ENCODE data around the gene TMEM156.
A peak's percentile ranks its signal among the peaks of the same experiment; 100 is the strongest.

The TMEM156 gene

DNA sequence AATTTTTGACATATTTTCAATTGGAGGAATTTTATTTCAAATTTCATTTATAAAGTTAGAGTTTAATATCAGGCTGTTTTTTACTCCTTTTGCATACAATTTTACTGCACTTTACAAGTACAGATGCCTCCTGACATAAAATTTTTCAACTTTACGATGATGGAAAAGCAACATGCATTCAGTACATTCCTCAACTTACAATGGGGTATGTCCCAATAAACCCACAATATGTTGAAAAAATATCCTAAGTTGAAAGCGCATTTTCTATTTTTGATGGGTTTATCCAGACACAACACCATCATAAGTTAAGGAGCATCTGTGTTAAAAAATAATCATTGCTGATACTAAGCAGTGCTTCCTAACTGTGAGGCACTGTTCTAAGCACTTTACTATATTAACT, 34.2 kb upstream of the TMEM156 start:
- H3K27ac ChIP-seq (ENCODE audit: low read depth, low read length), result no peak overlapping the region
- no peak overlapping the region for H2BK5ac ChIP-seq (ENCODE audit: low read length)
- no peak overlapping the region for H3K4me3 ChIP-seq (ENCODE audit: low read length)
- no peak overlapping the region for H2BK15ac ChIP-seq (replicated peaks; ENCODE audit: low read depth)
- H3K4me2 ChIP-seq (ENCODE audit: low read length), result no peak overlapping the region
- H4K8ac ChIP-seq (ENCODE audit: low read depth, low read length), result no peak overlapping the region
- H2AK5ac ChIP-seq (ENCODE audit: low read length), result no peak overlapping the region
- H3K9ac ChIP-seq (ENCODE audit: low read length), result no peak overlapping the region
- no peak overlapping the region for H4K5ac ChIP-seq (ENCODE audit: low read length)
- no peaks in the 10 kb centered on the region for H3K79me2 ChIP-seq (ENCODE audit: control insufficient read depth, insufficient read depth, low read length)
- no peaks in the 10 kb centered on the region for H3K4me1 ChIP-seq (ENCODE audit: control insufficient read depth, low read depth, low read length)
- H3K18ac ChIP-seq (ENCODE audit: low read length), result no peak overlapping the region
- no peak overlapping the region for H2BK120ac ChIP-seq (ENCODE audit: low read depth, low read length)
- no peaks in the 10 kb centered on the region for H3K27me3 ChIP-seq (ENCODE audit: insufficient read depth, low read length, poor library complexity)
- H3K56ac ChIP-seq (ENCODE audit: low read length), result no peak overlapping the region
- no peak for DNase-seq
- H3K4ac ChIP-seq (ENCODE audit: low read depth, low read length), result no peak overlapping the region
- H3K23ac ChIP-seq (ENCODE audit: low read length), result no peak overlapping the region
- no CpG with 5 or more reads among the region's 2 CpGs for WGBS (ENCODE audit: extremely low coverage, insufficient coverage, low lambda C conversion rate)
- H3K79me1 ChIP-seq (ENCODE audit: low read length), result peaks cover 2% of the 10 kb centered on the region
- no peaks in the 10 kb centered on the region for H3K36me3 ChIP-seq (ENCODE audit: control insufficient read depth, insufficient read depth, low read length)

DNA sequence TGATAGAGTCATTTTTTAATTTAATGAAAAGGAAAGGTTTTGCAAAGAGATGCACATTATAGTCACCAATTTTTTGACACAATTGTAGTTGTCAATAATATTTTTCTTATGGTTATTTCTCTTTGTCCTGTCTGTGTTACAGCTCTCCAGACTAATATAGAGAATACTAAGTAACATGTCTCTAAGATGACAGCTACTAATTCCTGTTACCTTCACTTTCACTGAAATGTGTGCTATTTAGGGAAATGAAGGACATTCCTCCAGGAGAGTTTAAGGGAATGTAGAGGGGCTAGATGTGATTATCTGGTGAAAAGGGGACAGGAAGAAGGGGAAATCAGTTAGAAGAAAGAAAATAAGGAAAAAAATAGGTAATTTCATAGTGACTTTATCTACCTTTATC, 31.2 kb upstream of the TMEM156 start:
- H3K79me2 ChIP-seq (ENCODE audit: control insufficient read depth, insufficient read depth, low read length), result no peaks in the 10 kb centered on the region
- H2BK120ac ChIP-seq (ENCODE audit: low read depth, low read length), result no peak overlapping the region
- H3K27me3 ChIP-seq (ENCODE audit: insufficient read depth, low read length, poor library complexity), result no peaks in the 10 kb centered on the region
- no peak overlapping the region for H2BK15ac ChIP-seq (replicated peaks; ENCODE audit: low read depth)
- no peak overlapping the region for H4K8ac ChIP-seq (ENCODE audit: low read depth, low read length)
- no peaks in the 10 kb centered on the region for H3K4me1 ChIP-seq (ENCODE audit: control insufficient read depth, low read depth, low read length)
- no peak overlapping the region for H2BK5ac ChIP-seq (ENCODE audit: low read length)
- H3K4ac ChIP-seq (ENCODE audit: low read depth, low read length), result no peak overlapping the region
- no peak overlapping the region for H3K18ac ChIP-seq (ENCODE audit: low read length)
- no peak overlapping the region for H3K4me2 ChIP-seq (ENCODE audit: low read length)
- H3K9ac ChIP-seq (ENCODE audit: low read length), result no peak overlapping the region
- no peak overlapping the region for H2AK5ac ChIP-seq (ENCODE audit: low read length)
- H4K5ac ChIP-seq (ENCODE audit: low read length), result no peak overlapping the region
- H3K36me3 ChIP-seq (ENCODE audit: control insufficient read depth, insufficient read depth, low read length), result no peaks in the 10 kb centered on the region
- H3K27ac ChIP-seq (ENCODE audit: low read depth, low read length), result no peak overlapping the region
- peaks cover 2% of the 10 kb centered on the region for H3K79me1 ChIP-seq (ENCODE audit: low read length)
- no peak overlapping the region for H3K23ac ChIP-seq (ENCODE audit: low read length)
- DNase-seq, result peak; percentile 46
- H3K4me3 ChIP-seq (ENCODE audit: low read length), result no peak overlapping the region
- H3K56ac ChIP-seq (ENCODE audit: low read length), result no peak overlapping the region

DNA sequence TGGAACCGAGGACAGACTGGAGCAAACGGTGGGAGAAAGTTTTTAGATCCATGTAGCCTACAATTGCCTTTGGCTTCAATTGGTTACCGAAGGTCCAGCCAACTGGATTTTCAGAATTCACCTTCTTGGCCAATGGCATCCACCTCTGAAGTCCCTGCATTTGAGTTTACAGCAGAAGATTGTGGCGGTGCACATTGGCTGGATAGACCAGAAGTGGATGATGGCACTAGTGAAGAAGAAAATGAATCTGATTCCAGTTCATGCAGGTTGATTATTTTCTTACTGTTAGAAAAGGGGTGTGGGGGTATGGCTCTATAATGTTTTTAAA, 30.5 kb upstream of the TMEM156 start:
- no peak overlapping the region for H3K18ac ChIP-seq (ENCODE audit: low read length)
- H3K4ac ChIP-seq (ENCODE audit: low read depth, low read length), result no peak overlapping the region
- H3K79me1 ChIP-seq (ENCODE audit: low read length), result peaks cover 2% of the 10 kb centered on the region
- no peak overlapping the region for H2AK5ac ChIP-seq (ENCODE audit: low read length)
- no peak overlapping the region for H3K4me2 ChIP-seq (ENCODE audit: low read length)
- H3K27me3 ChIP-seq (ENCODE audit: insufficient read depth, low read length, poor library complexity), result no peaks in the 10 kb centered on the region
- H3K4me1 ChIP-seq (ENCODE audit: control insufficient read depth, low read depth, low read length), result no peaks in the 10 kb centered on the region
- H3K23ac ChIP-seq (ENCODE audit: low read length), result no peak overlapping the region
- H3K27ac ChIP-seq (ENCODE audit: low read depth, low read length), result no peak overlapping the region
- no peak overlapping the region for H2BK5ac ChIP-seq (ENCODE audit: low read length)
- H3K4me3 ChIP-seq (ENCODE audit: low read length), result no peak overlapping the region
- no peak overlapping the region for H4K8ac ChIP-seq (ENCODE audit: low read depth, low read length)
- no peak overlapping the region for H2BK120ac ChIP-seq (ENCODE audit: low read depth, low read length)
- no peak overlapping the region for H3K9ac ChIP-seq (ENCODE audit: low read length)
- DNase-seq, result no peak
- WGBS (ENCODE audit: extremely low coverage, insufficient coverage, low lambda C conversion rate), result no CpG with 5 or more reads among the region's 4 CpGs
- H4K5ac ChIP-seq (ENCODE audit: low read length), result no peak overlapping the region
- H2BK15ac ChIP-seq (replicated peaks; ENCODE audit: low read depth), result no peak overlapping the region
- no peaks in the 10 kb centered on the region for H3K36me3 ChIP-seq (ENCODE audit: control insufficient read depth, insufficient read depth, low read length)
- H3K79me2 ChIP-seq (ENCODE audit: control insufficient read depth, insufficient read depth, low read length), result no peaks in the 10 kb centered on the region
- no peak overlapping the region for H3K56ac ChIP-seq (ENCODE audit: low read length)

DNA sequence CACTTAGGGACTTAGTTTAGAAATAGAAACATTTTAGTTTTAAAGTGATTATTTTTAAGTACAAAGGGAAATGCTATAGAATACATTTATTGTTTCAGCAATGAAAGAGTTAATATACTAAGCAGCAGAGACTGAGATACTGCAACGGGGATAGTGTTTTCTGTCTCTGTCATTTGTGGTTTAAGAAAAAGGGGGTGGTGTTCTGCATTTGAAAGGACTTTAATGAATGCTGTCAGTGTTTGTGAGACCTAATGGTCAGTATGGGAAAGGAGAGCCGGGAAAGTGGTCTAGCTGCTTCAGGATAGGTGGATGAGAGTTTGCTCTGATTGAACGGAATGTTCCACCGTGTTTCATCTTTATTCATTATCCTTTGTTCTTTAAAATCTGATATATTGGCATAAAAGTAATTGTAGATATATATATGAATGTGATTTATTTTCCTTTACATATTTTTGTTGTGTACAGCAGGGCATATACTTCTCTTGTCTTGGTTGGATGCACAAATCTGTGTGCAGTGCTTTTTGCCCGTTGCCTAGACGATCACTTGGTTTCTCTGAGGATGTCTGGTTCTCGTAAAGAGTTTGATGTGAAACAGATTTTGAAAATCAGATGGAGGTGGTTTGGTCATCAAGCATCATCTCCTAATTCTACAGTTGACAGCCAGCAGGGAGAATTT, 30.0 kb upstream of the TMEM156 start, which contains the start of gene KLHL5:
Gene KLHL5, plus strand, starts transcription at position 139 of the 676 bp plus-strand sequence. Its CDS starts 421 bp downstream, at position 560.
- no peak within 1 kb of the TSS for H3K4me3 ChIP-seq (ENCODE audit: low read length)
- no peak within 1 kb of the TSS for H3K4ac ChIP-seq (ENCODE audit: low read depth, low read length)
- no peaks in the 10 kb centered on the region for H3K4me1 ChIP-seq (ENCODE audit: control insufficient read depth, low read depth, low read length)
- H3K56ac ChIP-seq (ENCODE audit: low read length), result no peak within 1 kb of the TSS
- H3K27ac ChIP-seq (ENCODE audit: low read depth, low read length), result no peak within 1 kb of the TSS
- no peak within 1 kb of the TSS for H3K23ac ChIP-seq (ENCODE audit: low read length)
- no peaks in the 10 kb centered on the region for H3K27me3 ChIP-seq (ENCODE audit: insufficient read depth, low read length, poor library complexity)
- H3K79me1 ChIP-seq (ENCODE audit: low read length), result peaks cover 2% of the 10 kb centered on the region
- no peak within 1 kb of the TSS for H3K18ac ChIP-seq (ENCODE audit: low read length)
- no peak within 1 kb of the TSS for H2AK5ac ChIP-seq (ENCODE audit: low read length)
- H4K5ac ChIP-seq (ENCODE audit: low read length), result no peak within 1 kb of the TSS
- no peak within 1 kb of the TSS for H2BK120ac ChIP-seq (ENCODE audit: low read depth, low read length)
- H3K9ac ChIP-seq (ENCODE audit: low read length), result no peak within 1 kb of the TSS
- no CpG with 5 or more reads among the region's 7 CpGs for WGBS (ENCODE audit: extremely low coverage, insufficient coverage, low lambda C conversion rate)
- H4K8ac ChIP-seq (ENCODE audit: low read depth, low read length), result no peak within 1 kb of the TSS
- H3K79me2 ChIP-seq (ENCODE audit: control insufficient read depth, insufficient read depth, low read length), result no peaks in the 10 kb centered on the region
- H3K4me2 ChIP-seq (ENCODE audit: low read length), result no peak within 1 kb of the TSS
- H3K36me3 ChIP-seq (ENCODE audit: control insufficient read depth, insufficient read depth, low read length), result no peaks in the 10 kb centered on the region
- no peak within 1 kb of the TSS for H2BK5ac ChIP-seq (ENCODE audit: low read length)
- H2BK15ac ChIP-seq (replicated peaks; ENCODE audit: low read depth), result no peak within 1 kb of the TSS
- peak; percentile 60 for DNase-seq

DNA sequence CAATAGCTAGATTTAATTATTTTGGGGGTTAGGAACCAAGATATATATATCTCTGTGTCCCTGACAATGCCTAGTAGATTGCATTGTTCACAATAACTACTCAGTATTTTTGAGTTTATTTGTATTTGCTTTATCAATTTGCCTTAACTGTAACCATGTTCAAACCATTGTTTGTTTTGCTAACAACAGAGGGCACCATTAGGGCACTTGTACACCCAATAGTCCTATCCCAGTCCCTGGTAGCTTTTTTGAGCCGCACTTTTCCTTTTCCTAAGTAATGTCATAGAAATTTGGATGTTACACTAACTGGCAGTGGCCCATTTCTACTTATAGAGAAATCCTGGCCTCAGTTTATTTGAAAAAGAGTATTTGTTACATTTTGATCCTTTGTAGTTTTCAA, 29.2 kb upstream of the TMEM156 start:
- WGBS (ENCODE audit: extremely low coverage, insufficient coverage, low lambda C conversion rate), result no CpG with 5 or more reads among the region's 1 CpG
- H3K4me3 ChIP-seq (ENCODE audit: low read length), result no peak overlapping the region
- H4K8ac ChIP-seq (ENCODE audit: low read depth, low read length), result no peak overlapping the region
- H3K4ac ChIP-seq (ENCODE audit: low read depth, low read length), result no peak overlapping the region
- H3K27ac ChIP-seq (ENCODE audit: low read depth, low read length), result no peak overlapping the region
- H4K5ac ChIP-seq (ENCODE audit: low read length), result no peak overlapping the region
- no peak overlapping the region for H3K4me2 ChIP-seq (ENCODE audit: low read length)
- peak; percentile 2 for DNase-seq
- H3K27me3 ChIP-seq (ENCODE audit: insufficient read depth, low read length, poor library complexity), result no peaks in the 10 kb centered on the region
- no peak overlapping the region for H2AK5ac ChIP-seq (ENCODE audit: low read length)
- H3K79me2 ChIP-seq (ENCODE audit: control insufficient read depth, insufficient read depth, low read length), result no peaks in the 10 kb centered on the region
- H3K23ac ChIP-seq (ENCODE audit: low read length), result no peak overlapping the region
- no peak overlapping the region for H2BK120ac ChIP-seq (ENCODE audit: low read depth, low read length)
- no peak overlapping the region for H2BK5ac ChIP-seq (ENCODE audit: low read length)
- H3K4me1 ChIP-seq (ENCODE audit: control insufficient read depth, low read depth, low read length), result no peaks in the 10 kb centered on the region
- no peak overlapping the region for H3K9ac ChIP-seq (ENCODE audit: low read length)
- H3K56ac ChIP-seq (ENCODE audit: low read length), result no peak overlapping the region
- H2BK15ac ChIP-seq (replicated peaks; ENCODE audit: low read depth), result no peak overlapping the region
- H3K79me1 ChIP-seq (ENCODE audit: low read length), result peaks cover 2% of the 10 kb centered on the region
- no peak overlapping the region for H3K18ac ChIP-seq (ENCODE audit: low read length)
- no peaks in the 10 kb centered on the region for H3K36me3 ChIP-seq (ENCODE audit: control insufficient read depth, insufficient read depth, low read length)

DNA sequence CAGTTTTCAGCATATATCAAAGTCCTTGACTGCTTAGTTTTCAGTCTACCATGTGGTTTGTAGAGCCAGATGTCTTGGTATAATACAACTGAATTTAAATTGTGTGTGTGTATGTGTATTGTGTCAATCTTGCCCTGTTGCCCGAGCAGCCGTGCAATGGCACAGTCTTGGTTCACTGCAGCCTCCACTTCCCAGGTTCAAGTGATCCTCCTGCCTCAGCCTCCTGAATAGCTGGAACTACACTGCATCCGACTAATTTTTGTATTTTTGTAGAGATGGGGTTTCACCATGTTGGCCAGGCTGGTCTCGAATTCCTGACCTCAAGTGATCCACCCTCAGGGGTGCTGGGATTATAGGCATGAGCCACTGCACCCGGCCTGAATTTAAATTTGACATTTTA, 23.8 kb upstream of the TMEM156 start:
- H3K27ac ChIP-seq (ENCODE audit: low read depth, low read length), result no peak overlapping the region
- no peaks in the 10 kb centered on the region for H3K27me3 ChIP-seq (ENCODE audit: insufficient read depth, low read length, poor library complexity)
- DNase-seq, result no peak
- no peak overlapping the region for H2BK120ac ChIP-seq (ENCODE audit: low read depth, low read length)
- H3K4me2 ChIP-seq (ENCODE audit: low read length), result no peak overlapping the region
- no peak overlapping the region for H2BK15ac ChIP-seq (replicated peaks; ENCODE audit: low read depth)
- H3K9ac ChIP-seq (ENCODE audit: low read length), result no peak overlapping the region
- H3K4ac ChIP-seq (ENCODE audit: low read depth, low read length), result no peak overlapping the region
- H3K18ac ChIP-seq (ENCODE audit: low read length), result no peak overlapping the region
- H3K23ac ChIP-seq (ENCODE audit: low read length), result no peak overlapping the region
- peaks cover 4% of the 10 kb centered on the region for H3K79me1 ChIP-seq (ENCODE audit: low read length)
- no peak overlapping the region for H4K5ac ChIP-seq (ENCODE audit: low read length)
- no peaks in the 10 kb centered on the region for H3K36me3 ChIP-seq (ENCODE audit: control insufficient read depth, insufficient read depth, low read length)
- no peak overlapping the region for H2BK5ac ChIP-seq (ENCODE audit: low read length)
- H3K4me3 ChIP-seq (ENCODE audit: low read length), result no peak overlapping the region
- no peak overlapping the region for H3K56ac ChIP-seq (ENCODE audit: low read length)
- H2AK5ac ChIP-seq (ENCODE audit: low read length), result no peak overlapping the region
- no peaks in the 10 kb centered on the region for H3K4me1 ChIP-seq (ENCODE audit: control insufficient read depth, low read depth, low read length)
- no peak overlapping the region for H4K8ac ChIP-seq (ENCODE audit: low read depth, low read length)
- no peaks in the 10 kb centered on the region for H3K79me2 ChIP-seq (ENCODE audit: control insufficient read depth, insufficient read depth, low read length)
- no CpG with 5 or more reads among the region's 5 CpGs for WGBS (ENCODE audit: extremely low coverage, insufficient coverage, low lambda C conversion rate)

Data from mesendoderm (in vitro differentiated cells).